Airway epithelial cell (primary cell): Measurements from ENCODE around the gene PIK3R4. TPM values are rescaled to one million over a fixed set of nuclear protein-coding genes. Genes with fewer than 3 reads are reported as not detected.

Experiments used
- total RNA-seq: library from RNA; depleted of rRNA; stranded (reverse); fragments of >200 nt; gene quantifications from 2 replicates; pipeline ENCODE4 v1.2.3, GENCODE V29; 2015

PIK3R4 gene
- total RNA-seq = 39.6 and 39.9 TPM in 2 replicates

DNA sequence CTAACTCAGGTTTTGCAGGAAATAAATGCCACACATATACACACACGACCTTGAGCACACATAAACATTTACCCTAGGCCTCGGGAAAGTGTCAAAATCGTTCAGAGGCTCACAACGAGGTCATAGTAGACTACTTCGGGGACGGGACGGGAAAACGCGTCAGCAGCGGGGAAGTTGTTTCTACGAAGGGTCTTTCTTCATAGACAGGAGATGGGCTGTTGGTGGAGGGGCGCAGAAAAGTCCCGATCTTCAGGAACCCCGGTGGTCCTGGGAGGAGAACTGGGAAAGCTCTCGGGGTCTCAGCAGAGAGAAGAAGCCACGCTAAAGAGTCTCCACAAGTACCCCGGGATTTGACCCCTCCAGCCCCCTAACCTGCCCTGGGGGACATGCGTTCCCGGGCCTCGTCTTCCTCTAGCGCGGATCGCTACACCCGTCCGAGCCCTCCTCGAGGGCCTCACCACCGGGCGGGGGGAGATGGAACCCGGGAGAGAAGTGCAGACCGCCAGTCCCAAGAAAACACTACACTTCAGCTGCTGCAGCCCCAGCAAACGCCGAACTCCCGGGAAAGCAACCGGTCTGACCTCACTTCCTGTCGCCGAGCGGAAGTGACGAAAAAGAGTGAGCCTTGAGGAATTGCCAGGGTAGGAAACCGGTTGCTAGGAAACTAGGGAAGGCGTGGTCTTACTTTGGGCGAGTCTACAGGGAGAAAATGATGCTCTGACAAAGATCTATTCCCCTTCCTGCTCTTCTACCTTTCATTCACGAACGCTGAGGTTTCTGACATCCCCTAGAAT is at the start of gene PIK3R4:
Gene PIK3R4, minus strand, starts transcription at position 584 of the 794 bp plus-strand sequence. CDS start 1,611 bp downstream, outside the sequence.

Other genes with a start within 250 kb of the PIK3R4 start
- gene COL6A6, start 229.7 kb downstream of the PIK3R4 start, total RNA-seq = not detected in 2 replicates
- gene ATP2C1, start 147.3 kb upstream of the PIK3R4 start, total RNA-seq = 50.4 and 57.4 TPM in 2 replicates